Ovary (tissue), 9 donors: Measurements from ENCODE around the gene STAT4. TPM values are rescaled to one million over a fixed set of nuclear protein-coding genes. Genes with fewer than 3 reads are reported as not detected.

ENCODE experiments used
- DNase-seq, 5 donors: peaks; one replicate each; pipeline ENCODE4 v3.0.0-alpha.2; 2019 to 2020
- H3K27ac ChIP-seq, 2 donors: fragments of 200-600 bp; one replicate each; pipeline versions ENCODE4 v1.5.1 to v1.8.0; 2019 to 2022
- H3K27me3 ChIP-seq: fragments of 200-600 bp; one replicate; pipeline ENCODE4 v1.8.0; 2022
- H3K36me3 ChIP-seq: fragments of 200-600 bp; sonication (generic); one replicate; pipeline ENCODE4 v1.5.1; 2019
- H3K4me1 ChIP-seq: one replicate; pipeline ENCODE4 v1.8.1; 2013; ENCODE audit warnings: mild to moderate bottlenecking, moderate library complexity; ENCODE audit not compliant: insufficient read depth
- H3K4me3 ChIP-seq: fragments of 200-600 bp; sonication (generic); one replicate; pipeline ENCODE4 v1.5.1; 2017
- H3K9me3 ChIP-seq, 2 donors: fragments of 200-600 bp in 1 of 2; sonication (generic) in 1 of 2; one replicate each; pipeline versions ENCODE4 v1.5.1 to v1.8.1; 2013 to 2019; ENCODE audit warnings: mild to moderate bottlenecking in 1 of 2, moderate library complexity in 1 of 2
- EP300 ChIP-seq: sonication (generic); formaldehyde crosslinking; IDR thresholded peaks from one replicate; pipeline ENCODE4 v1.6.1; 2017; ENCODE audit warnings: antibody characterized with exemption
- POLR2A ChIP-seq: fragments of 450-650 bp; IDR thresholded peaks from one replicate; pipeline ENCODE4 v1.6.1; 2017; ENCODE audit warnings: antibody characterized with exemption, mild to moderate bottlenecking, moderate library complexity
- WGBS, 3 donors: extraction: QIAGEN DNeasy Blood & Tissue Kit in 1 of 3; methylation state at CpG; one replicate each; pipeline versions ENCODE4 v1.1.5 to v1.1.7; 2013 to 2017; 5-methylcytosine and 5-hydroxymethylcytosine counted together
- intact Hi-C, 4 donors: fragments of 100-400 bp; cut with DNase I; formaldehyde crosslinking; loops; one replicate each; pipeline versions ENCODE4 v1.11.0 to v1.15.1; 2022 to 2023
- polyA plus RNA-seq, 2 donors: library from polyadenylated mRNA; stranded (reverse); fragments of 200-250 nt in 1 of 2; fragments of 350-450 nt in 1 of 2; fragmentation: Illumina TruSeq in 1 of 2; extraction: RNeasy Lipid Tissue Mini Kit (QIAGEN cat#74804) in 1 of 2; gene quantifications; one replicate each; pipeline ENCODE4 v1.2.3, GENCODE V29; 2013 to 2014
- total RNA-seq, 7 donors: library from RNA; depleted of rRNA in 2 of 7; stranded (reverse); fragments of >200 nt in 2 of 7; fragmentation: NEBNext Ultra II Directional in 3 of 7; extraction: Animal tissue kit (Norgen Biotek cat#: 25700) in 3 of 7; gene quantifications; one replicate each; pipeline versions ENCODE4 v1.1.0 to v1.2.4, GENCODE V29; 2016 to 2023
- TF ChIP-seq, protein P1 (sequence below), 3 donors: fragments of 450-650 bp in 2 of 3; fragments of 200-600 bp in 1 of 3; IDR thresholded peaks; one replicate each; pipeline versions ENCODE4 v1.5.1 to v1.8.0; 2016 to 2022; ENCODE audit warnings: antibody characterized with exemption in 3 of 3, mild to moderate bottlenecking in 1 of 3
- donor health status: DM: no; HTN: no; CAD: no; lungs with moderate emphysema.
- donor health status: DM: no; HTN: no; CAD: no.
- donor health status: Bipolar disorder and iron deficiency.
- donor health status: DM: yes; HTN: yes; CAD: no.
- donor health status: DM: no; HTN: no; CAD: no.
- donor health status: DM: yes; HTN: yes; CAD: no.

The STAT4 gene
- total and polyA plus RNA-seq, 9 donors: 0.52 to 3.6 (median 1.5) TPM

DNA sequence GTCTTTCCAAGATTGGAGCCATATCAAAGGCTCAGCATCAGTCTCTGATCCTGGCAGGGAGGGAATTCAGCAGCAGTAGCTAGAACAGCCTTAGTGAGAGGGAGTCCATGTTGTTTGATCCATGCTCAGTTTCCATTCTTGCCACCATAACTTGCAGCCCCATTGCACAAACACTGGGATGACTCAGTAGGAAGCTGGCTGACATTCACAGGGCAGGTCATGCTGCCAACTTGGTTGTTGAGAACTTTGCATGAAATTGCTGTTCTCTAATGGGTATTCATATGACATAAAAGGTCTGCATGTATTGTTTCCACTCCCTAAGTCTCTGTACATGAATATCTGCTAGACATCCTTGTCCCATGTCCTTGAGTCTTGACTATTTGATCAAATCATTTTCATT is 29.9 kb upstream of the STAT4 start:
- Histone ChIP-seq H3K4me3 (no peak overlapping the region), H3K9me3 (no peaks in the 10 kb centered on the region), H3K27ac (no peak overlapping the region), H3K4me1 (no peaks in the 10 kb centered on the region), H3K27me3 (no peaks in the 10 kb centered on the region), H3K36me3 (no peaks in the 10 kb centered on the region)
- TF ChIP-seq POLR2A (no peak), EP300 (no peak)
- TF ChIP-seq, protein P1, sequence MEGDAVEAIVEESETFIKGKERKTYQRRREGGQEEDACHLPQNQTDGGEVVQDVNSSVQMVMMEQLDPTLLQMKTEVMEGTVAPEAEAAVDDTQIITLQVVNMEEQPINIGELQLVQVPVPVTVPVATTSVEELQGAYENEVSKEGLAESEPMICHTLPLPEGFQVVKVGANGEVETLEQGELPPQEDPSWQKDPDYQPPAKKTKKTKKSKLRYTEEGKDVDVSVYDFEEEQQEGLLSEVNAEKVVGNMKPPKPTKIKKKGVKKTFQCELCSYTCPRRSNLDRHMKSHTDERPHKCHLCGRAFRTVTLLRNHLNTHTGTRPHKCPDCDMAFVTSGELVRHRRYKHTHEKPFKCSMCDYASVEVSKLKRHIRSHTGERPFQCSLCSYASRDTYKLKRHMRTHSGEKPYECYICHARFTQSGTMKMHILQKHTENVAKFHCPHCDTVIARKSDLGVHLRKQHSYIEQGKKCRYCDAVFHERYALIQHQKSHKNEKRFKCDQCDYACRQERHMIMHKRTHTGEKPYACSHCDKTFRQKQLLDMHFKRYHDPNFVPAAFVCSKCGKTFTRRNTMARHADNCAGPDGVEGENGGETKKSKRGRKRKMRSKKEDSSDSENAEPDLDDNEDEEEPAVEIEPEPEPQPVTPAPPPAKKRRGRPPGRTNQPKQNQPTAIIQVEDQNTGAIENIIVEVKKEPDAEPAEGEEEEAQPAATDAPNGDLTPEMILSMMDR (IDR thresholded peaks at IDR 0.05): no peak
- intact Hi-C loops: no loop called here
- DNase-seq: no peak

DNA sequence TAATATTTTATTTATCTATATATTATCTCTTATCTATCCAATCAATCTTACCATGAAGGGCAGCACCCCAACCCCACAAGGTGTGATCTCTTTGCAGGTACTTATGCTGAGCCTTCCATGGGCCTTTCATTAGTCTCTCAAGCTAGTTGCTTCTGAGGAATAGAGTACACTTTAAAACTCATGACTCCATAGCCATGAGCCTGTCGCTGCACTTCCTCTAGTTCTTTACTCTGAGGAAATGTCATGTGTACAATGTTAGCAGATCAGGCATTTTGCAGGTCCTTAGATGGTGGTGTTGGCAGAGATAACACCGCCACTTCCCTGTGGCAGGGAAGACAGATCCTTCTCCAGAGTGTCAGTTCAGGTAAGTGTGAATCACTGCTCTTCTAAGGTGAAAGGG is 29.5 kb upstream of the STAT4 start:
- no peaks in the 10 kb centered on the region for H3K4me1 ChIP-seq
- no peak for TF ChIP-seq EP300
- TF ChIP-seq, protein P1 (IDR thresholded peaks at IDR 0.05): no peak
- TF ChIP-seq POLR2A: no peak
- DNase-seq: no peak
- no peak overlapping the region for H3K4me3 ChIP-seq
- H3K9me3 ChIP-seq: no peaks in the 10 kb centered on the region
- no peaks in the 10 kb centered on the region for H3K27me3 ChIP-seq
- 94 to 98% (median 94%) methylated on average over 2 of the region's 2 CpGs for WGBS, 3 donors
- intact Hi-C loops: no loop called here
- H3K36me3 ChIP-seq: no peaks in the 10 kb centered on the region
- H3K27ac ChIP-seq: no peak overlapping the region

DNA sequence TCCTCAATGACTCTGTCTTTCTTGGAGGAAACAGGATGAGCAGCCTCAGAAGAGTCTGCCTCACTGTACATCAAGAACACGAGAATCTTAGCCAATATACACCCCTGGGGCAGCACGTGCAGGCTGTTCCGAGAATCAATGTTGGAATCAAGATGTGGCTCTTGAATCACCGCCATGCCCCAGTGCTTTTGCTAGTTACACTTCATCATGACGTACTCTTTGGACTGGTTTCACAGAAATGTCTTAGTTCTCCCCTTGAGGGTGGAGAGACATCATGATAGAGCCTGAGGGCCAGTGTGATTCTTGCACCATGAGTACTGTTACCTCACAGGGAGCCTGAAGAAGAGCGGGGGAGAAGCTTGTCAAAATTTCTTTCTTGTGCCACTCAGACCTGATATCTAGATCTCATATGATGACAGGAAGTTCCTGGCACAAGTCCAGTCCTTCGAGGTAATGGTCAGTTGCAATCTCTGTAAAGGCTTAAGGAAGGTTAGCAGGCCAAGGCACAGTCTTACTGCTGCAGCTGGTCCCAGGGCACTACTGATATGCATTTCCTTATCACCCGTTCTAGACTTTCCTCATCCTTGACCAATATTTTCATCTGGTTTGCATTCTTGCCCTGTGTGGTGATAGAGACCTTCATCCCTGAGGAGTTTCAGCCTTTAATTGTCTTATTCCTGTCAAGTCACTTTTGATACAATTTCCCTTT is 28.2 kb upstream of the STAT4 start:
- TF ChIP-seq POLR2A (no peak), EP300 (no peak)
- TF ChIP-seq, protein P1 (IDR thresholded peaks at IDR 0.05): no peak

DNA sequence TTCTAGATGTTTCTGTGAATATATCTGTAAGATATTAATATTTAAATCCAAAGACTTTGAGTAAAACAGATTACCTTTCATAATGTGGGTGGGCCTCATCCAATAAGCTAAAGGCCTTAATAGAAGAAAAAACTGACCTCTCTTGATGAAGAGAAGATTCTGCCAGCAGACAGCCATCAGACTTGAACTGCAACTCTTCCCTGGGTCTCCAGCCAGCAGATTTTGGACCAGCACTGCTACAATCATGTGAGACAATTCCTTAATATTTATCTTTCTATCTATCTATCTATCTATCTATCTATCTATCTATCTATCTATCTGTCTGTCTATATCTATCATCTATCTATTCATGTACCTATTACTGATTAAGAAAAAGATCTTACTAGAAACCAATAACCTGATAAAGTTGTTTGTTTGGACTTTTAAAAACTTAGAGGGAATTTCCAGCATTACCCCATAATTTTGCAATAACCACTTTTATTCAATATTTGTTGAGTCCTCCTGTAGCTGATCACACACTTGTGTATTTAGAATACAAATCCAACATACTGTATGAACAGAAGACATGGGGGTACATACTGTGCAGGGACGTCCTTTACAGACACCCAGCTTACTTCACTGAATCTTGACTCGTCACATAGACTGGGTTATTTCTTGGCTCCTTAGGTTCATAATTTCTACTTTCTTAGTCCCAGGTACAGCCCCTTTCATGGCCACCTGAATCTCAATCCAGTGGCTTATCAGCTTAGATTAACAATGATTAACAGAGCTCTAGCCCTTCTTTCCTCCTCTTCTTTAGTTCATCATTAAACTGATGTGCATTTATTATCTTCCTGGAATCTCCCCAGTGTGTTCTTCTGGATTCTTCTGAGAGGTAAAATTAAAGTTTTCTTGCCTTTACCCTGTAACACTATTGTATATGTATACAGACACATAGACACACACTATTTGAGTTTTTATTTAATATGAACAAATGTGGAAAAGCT is 27.2 kb upstream of the STAT4 start:
- intact Hi-C loops: no loop called here
- 95 to 98% (median 97%) methylated on average over 2 of the region's 2 CpGs for WGBS, 3 donors
- no peak for DNase-seq
- Histone ChIP-seq H3K27me3 (no peaks in the 10 kb centered on the region), H3K36me3 (no peaks in the 10 kb centered on the region), H3K9me3 (no peaks in the 10 kb centered on the region), H3K27ac (no peak overlapping the region), H3K4me1 (no peaks in the 10 kb centered on the region), H3K4me3 (no peak overlapping the region)
- TF ChIP-seq POLR2A: no peak
- no peak for TF ChIP-seq EP300
- TF ChIP-seq, protein P1 (IDR thresholded peaks at IDR 0.05): no peak

More for the DNA sequence above, 28.2 kb upstream of the STAT4 start:
- H3K27ac ChIP-seq: no peak overlapping the region
- H3K4me3 ChIP-seq: no peak overlapping the region
- intact Hi-C loops: no loop called here
- no peaks in the 10 kb centered on the region for H3K4me1 ChIP-seq
- H3K36me3 ChIP-seq: no peaks in the 10 kb centered on the region
- WGBS, 3 donors: 88 to 94% (median 91%) methylated on average over 8 of the region's 8 CpGs
- no peaks in the 10 kb centered on the region for H3K9me3 ChIP-seq
- no peak for DNase-seq
- no peaks in the 10 kb centered on the region for H3K27me3 ChIP-seq
